Measurements from ENCODE around the gene VSX2.

Gene VSX2

GRCh38 chr14:74238974-74239847 lies at the start of gene VSX2:
Gene VSX2 (plus strand): TSS chr14:74239449. CDS start chr14:74239562, 113 bp downstream.
- no peak for DNase-seq (ENCODE audit: low read depth)

- peak; percentile 2 for DNase-seq (ENCODE audit: low read depth)
Observed at GRCh38 chr14:74190927-74191575, 48.2 kb upstream of the VSX2 start.

- no peak for DNase-seq (ENCODE audit: low read depth)
Observed at GRCh38 chr14:74194506-74195274, 44.6 kb upstream of the VSX2 start.

GRCh38 chr14:74195623-74196022 lies 43.6 kb upstream of the VSX2 start:
- DNase-seq (ENCODE audit: low read depth): no peak

GRCh38 chr14:74198441-74199234 lies 40.6 kb upstream of the VSX2 start:
- no peak for DNase-seq (ENCODE audit: low read depth)

GRCh38 chr14:74202113-74202512 lies 37.1 kb upstream of the VSX2 start:
- DNase-seq (ENCODE audit: low read depth): no peak

- DNase-seq (ENCODE audit: low read depth): no peak
Observed at GRCh38 chr14:74203639-74204038, 35.6 kb upstream of the VSX2 start.

GRCh38 chr14:74204491-74204890 lies 34.8 kb upstream of the VSX2 start:
- DNase-seq (ENCODE audit: low read depth): no peak

- DNase-seq (ENCODE audit: low read depth): no peak
Observed at GRCh38 chr14:74205882-74206281, 33.4 kb upstream of the VSX2 start.

- no peak for DNase-seq (ENCODE audit: low read depth)
Observed at GRCh38 chr14:74207943-74208342, 31.3 kb upstream of the VSX2 start.

- no peak for DNase-seq (ENCODE audit: low read depth)
Observed at GRCh38 chr14:74208642-74209041, 30.6 kb upstream of the VSX2 start.

GRCh38 chr14:74211945-74212580 lies 27.2 kb upstream of the VSX2 start:
- DNase-seq (ENCODE audit: low read depth): no peak

- no peak for DNase-seq (ENCODE audit: low read depth)
Observed at GRCh38 chr14:74213907-74214803, 25.1 kb upstream of the VSX2 start.

- no peak for DNase-seq (ENCODE audit: low read depth)
Observed at GRCh38 chr14:74216671-74217070, 22.6 kb upstream of the VSX2 start.

- peak; percentile 35 for DNase-seq (ENCODE audit: low read depth)
Observed at GRCh38 chr14:74217672-74218448, 21.4 kb upstream of the VSX2 start.

GRCh38 chr14:74218462-74218861 lies 20.8 kb upstream of the VSX2 start:
- DNase-seq (ENCODE audit: low read depth): no peak

- DNase-seq (ENCODE audit: low read depth): no peak
Observed at GRCh38 chr14:74219277-74220205, 19.7 kb upstream of the VSX2 start.

GRCh38 chr14:74220991-74221390 lies 18.3 kb upstream of the VSX2 start:
- no peak for DNase-seq (ENCODE audit: low read depth)
